Upper lobe of right lung (tissue), 1 donor: ENCODE data around the gene EEF2KMT. TPM values are rescaled to one million over a fixed set of nuclear protein-coding genes. Genes with fewer than 3 reads are reported as not detected.
"Not testable (repeated sequence)": the region's sequence is repeated elsewhere in the genome, so short reads cannot be mapped to it uniquely, and the experiment has no call there.

Experiments
- ATAC-seq: fragments of 200-7000 bp; cut with Tn5 transposase; one replicate; pipeline ENCODE4 v1.9.1; 2020; ENCODE audit warnings: mild to moderate bottlenecking, moderate library complexity
- DNase-seq: peaks from one replicate; pipeline ENCODE4 v3.0.0-alpha.2; 2020
- H3K27ac ChIP-seq: fragments of 200-600 bp; one replicate; pipeline ENCODE4 v1.8.0; 2022
- H3K27me3 ChIP-seq: fragments of 200-600 bp; one replicate; pipeline ENCODE4 v1.8.0; 2022; ENCODE audit warnings: mild to moderate bottlenecking
- H3K36me3 ChIP-seq: fragments of 200-600 bp; one replicate; pipeline ENCODE4 v1.8.0; 2022
- H3K4me1 ChIP-seq: fragments of 200-600 bp; one replicate; pipeline ENCODE4 v1.8.0; 2022
- H3K4me3 ChIP-seq: fragments of 200-600 bp; one replicate; pipeline ENCODE4 v1.8.0; 2022; ENCODE audit warnings: mild to moderate bottlenecking
- H3K9me3 ChIP-seq: fragments of 200-600 bp; one replicate; pipeline ENCODE4 v1.8.0; 2022
- intact Hi-C: fragments of 100-400 bp; cut with DNase I; formaldehyde crosslinking; loops from one replicate; pipeline ENCODE4 v1.11.0; 2022
- total RNA-seq: library from RNA; stranded (reverse); fragmentation: NEBNext Ultra II Directional; extraction: Animal tissue kit (Norgen Biotek cat#: 25700); gene quantifications from one replicate; pipeline ENCODE4 v1.2.1, GENCODE V29; 2021
- TF ChIP-seq, protein P1 (sequence below): fragments of 200-600 bp; IDR thresholded peaks from one replicate; pipeline ENCODE4 v1.8.0; 2022; ENCODE audit warnings: antibody characterized with exemption
- donor health status: DM: no; HTN: yes; CAD: no; lungs with severe emphysema.

Gene EEF2KMT
- total RNA-seq, 1 donor from 2014 or later, result 9.6 TPM

DNA sequence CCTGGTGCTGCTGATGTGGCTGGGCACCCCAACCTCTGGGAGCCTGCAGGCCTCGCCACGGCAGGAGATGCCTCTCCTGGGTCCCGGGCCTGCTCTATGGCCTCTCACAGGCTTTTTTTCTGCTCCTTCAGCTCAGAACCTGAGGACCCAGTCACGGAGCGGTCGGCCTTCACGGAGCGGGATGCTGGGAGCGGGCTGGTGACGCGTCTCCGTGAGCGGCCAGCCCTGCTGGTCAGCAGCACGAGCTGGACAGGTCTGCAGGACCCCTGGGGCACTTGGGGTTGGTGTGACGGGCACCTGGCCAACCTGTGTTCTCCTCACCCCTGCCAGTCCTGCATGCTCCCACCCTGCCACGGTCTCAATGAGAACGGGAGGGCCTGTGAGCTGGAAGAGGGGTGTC is 19.0 kb downstream of the EEF2KMT start:
- no peak for ATAC-seq
- TF ChIP-seq, protein P1, sequence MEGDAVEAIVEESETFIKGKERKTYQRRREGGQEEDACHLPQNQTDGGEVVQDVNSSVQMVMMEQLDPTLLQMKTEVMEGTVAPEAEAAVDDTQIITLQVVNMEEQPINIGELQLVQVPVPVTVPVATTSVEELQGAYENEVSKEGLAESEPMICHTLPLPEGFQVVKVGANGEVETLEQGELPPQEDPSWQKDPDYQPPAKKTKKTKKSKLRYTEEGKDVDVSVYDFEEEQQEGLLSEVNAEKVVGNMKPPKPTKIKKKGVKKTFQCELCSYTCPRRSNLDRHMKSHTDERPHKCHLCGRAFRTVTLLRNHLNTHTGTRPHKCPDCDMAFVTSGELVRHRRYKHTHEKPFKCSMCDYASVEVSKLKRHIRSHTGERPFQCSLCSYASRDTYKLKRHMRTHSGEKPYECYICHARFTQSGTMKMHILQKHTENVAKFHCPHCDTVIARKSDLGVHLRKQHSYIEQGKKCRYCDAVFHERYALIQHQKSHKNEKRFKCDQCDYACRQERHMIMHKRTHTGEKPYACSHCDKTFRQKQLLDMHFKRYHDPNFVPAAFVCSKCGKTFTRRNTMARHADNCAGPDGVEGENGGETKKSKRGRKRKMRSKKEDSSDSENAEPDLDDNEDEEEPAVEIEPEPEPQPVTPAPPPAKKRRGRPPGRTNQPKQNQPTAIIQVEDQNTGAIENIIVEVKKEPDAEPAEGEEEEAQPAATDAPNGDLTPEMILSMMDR, result no peak

GRCh38 chr16:5077304-5077703 is 20.3 kb downstream of the EEF2KMT start:
- DNase-seq, result no peak
- Histone ChIP-seq H3K27ac (no peak overlapping the region), H3K27me3 (no peaks in the 10 kb centered on the region), H3K9me3 (no peaks in the 10 kb centered on the region), H3K4me1 (peaks cover 7% of the 10 kb centered on the region), H3K36me3 (peaks cover 44% of the 10 kb centered on the region), H3K4me3 (no peak overlapping the region)
- TF ChIP-seq, protein P1, result no peak
- ATAC-seq, result no peak
- intact Hi-C loops, result no loop called here

More for the DNA sequence above, 19.0 kb downstream of the EEF2KMT start:
- Histone ChIP-seq H3K27me3 (no peaks in the 10 kb centered on the region), H3K4me3 (no peak overlapping the region), H3K27ac (no peak overlapping the region), H3K4me1 (no peaks in the 10 kb centered on the region), H3K9me3 (no peaks in the 10 kb centered on the region), H3K36me3 (peaks cover 49% of the 10 kb centered on the region)
- DNase-seq, result no peak
- intact Hi-C loops, result no loop called here

DNA sequence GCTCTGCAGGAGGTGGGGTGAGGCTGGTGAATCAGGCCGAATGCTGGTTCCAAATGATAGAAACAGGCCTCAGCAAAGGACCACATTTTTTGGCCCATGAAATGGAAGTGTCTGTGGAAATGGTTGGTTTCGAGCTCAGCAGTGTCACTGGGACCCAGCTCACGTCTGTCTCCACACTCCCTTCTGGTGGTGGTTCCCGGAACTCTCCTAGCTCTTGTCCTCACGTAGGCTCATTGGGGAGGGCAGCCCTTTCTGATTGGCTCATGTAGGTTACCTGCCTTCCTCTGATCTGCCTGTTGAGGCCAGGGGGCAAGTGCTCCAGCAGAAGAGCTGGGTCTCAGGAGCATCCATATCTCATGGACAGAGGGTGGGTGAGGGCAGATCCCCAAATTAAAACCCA is 22.0 kb downstream of the EEF2KMT start:
- ATAC-seq (no peak), DNase-seq (no peak)
- peaks cover 14% of the 10 kb centered on the region for H3K4me1 ChIP-seq
- H3K36me3 ChIP-seq, result peaks cover 44% of the 10 kb centered on the region
- H3K27ac ChIP-seq, result no peak overlapping the region
- no peaks in the 10 kb centered on the region for H3K27me3 ChIP-seq
- H3K9me3 ChIP-seq, result no peaks in the 10 kb centered on the region
- TF ChIP-seq, protein P1, result no peak
- H3K4me3 ChIP-seq, result no peak overlapping the region
- intact Hi-C loops, result no loop called here

- Histone ChIP-seq H3K36me3 (peaks cover 31% of the 10 kb centered on the region), H3K4me1 (peaks cover 14% of the 10 kb centered on the region)
- H3K27me3 ChIP-seq, H3K4me3 ChIP-seq, intact Hi-C loops, H3K9me3 ChIP-seq, ATAC-seq, DNase-seq, H3K27ac ChIP-seq: not testable (repeated sequence)
These were observed 23.8 kb downstream of the EEF2KMT start for GRCh38 chr16:5073771-5074170.

GRCh38 chr16:5073279-5073629 is 24.3 kb downstream of the EEF2KMT start:
- Histone ChIP-seq H3K4me3 (no peak overlapping the region), H3K9me3 (no peaks in the 10 kb centered on the region), H3K27ac (no peak overlapping the region), H3K27me3 (no peaks in the 10 kb centered on the region), H3K4me1 (peaks cover 14% of the 10 kb centered on the region), H3K36me3 (peaks cover 31% of the 10 kb centered on the region)
- ATAC-seq (no peak), DNase-seq (no peak)
- intact Hi-C loops, result no loop called here
- TF ChIP-seq, protein P1, result no peak

- no peaks in the 10 kb centered on the region for H3K27me3 ChIP-seq
- H3K4me3 ChIP-seq, result peak overlapping the region; percentile 86
- H3K9me3 ChIP-seq, result no peaks in the 10 kb centered on the region
- DNase-seq (peak; percentile 6), ATAC-seq (no peak)
- TF ChIP-seq, protein P1, result no peak
- peaks cover 25% of the 10 kb centered on the region for H3K36me3 ChIP-seq
- peak overlapping the region; percentile 89 for H3K27ac ChIP-seq
- peaks cover 14% of the 10 kb centered on the region for H3K4me1 ChIP-seq
- intact Hi-C loops, result no loop called here
These were observed 25.0 kb downstream of the EEF2KMT start for GRCh38 chr16:5072334-5073278.
